Activated CD4-positive, alpha-beta T cell treated with anti-CD3 and anti-CD28 coated beads, Interleukin-2, amount 10 ng/mL, durations not matched to agents 24 days and 14 days (primary cell): ENCODE results near the gene TMEM161B. TPM values are rescaled to one million over a fixed set of nuclear protein-coding genes. Genes with fewer than 3 reads are reported as not detected.
A peak's percentile ranks its signal among the peaks of the same experiment; 100 is the strongest.
"Not testable (repeated sequence)": the region's sequence is repeated elsewhere in the genome, so short reads cannot be mapped to it uniquely, and the experiment has no call there.

Experiments
- DNase-seq: peaks from one replicate; pipeline ENCODE4 v3.0.0; 2022
- H3K27ac Mint-ChIP-seq: one replicate; pipeline ENCODE4 v1.8.0; 2022; ENCODE audit warnings: mild to moderate bottlenecking, mixed read lengths
- H3K27me3 Mint-ChIP-seq: one replicate; pipeline ENCODE4 v1.8.0; 2022; ENCODE audit warnings: mixed read lengths
- H3K36me3 Mint-ChIP-seq: one replicate; pipeline ENCODE4 v1.8.0; 2022; ENCODE audit warnings: low read depth, mild to moderate bottlenecking, mixed read lengths
- H3K4me1 Mint-ChIP-seq: one replicate; pipeline ENCODE4 v1.8.0; 2021; ENCODE audit warnings: mixed read lengths
- H3K4me3 Mint-ChIP-seq: one replicate; pipeline ENCODE4 v1.8.0; 2022; ENCODE audit warnings: mild to moderate bottlenecking, moderate library complexity, mixed read lengths
- H3K9me3 Mint-ChIP-seq: one replicate; pipeline ENCODE4 v1.8.0; 2021; ENCODE audit warnings: mixed read lengths
- intact Hi-C: fragments of 100-400 bp; cut with micrococcal nuclease; formaldehyde crosslinking; loops from one replicate; pipeline ENCODE4 v1.15.1; 2023
- total RNA-seq: library from RNA; stranded (reverse); gene quantifications from 2 replicates; pipeline ENCODE4 v1.2.3, GENCODE V29; 2022

TMEM161B gene
- total RNA-seq, 1 donor from 2014 or later = 30.1 TPM

DNA sequence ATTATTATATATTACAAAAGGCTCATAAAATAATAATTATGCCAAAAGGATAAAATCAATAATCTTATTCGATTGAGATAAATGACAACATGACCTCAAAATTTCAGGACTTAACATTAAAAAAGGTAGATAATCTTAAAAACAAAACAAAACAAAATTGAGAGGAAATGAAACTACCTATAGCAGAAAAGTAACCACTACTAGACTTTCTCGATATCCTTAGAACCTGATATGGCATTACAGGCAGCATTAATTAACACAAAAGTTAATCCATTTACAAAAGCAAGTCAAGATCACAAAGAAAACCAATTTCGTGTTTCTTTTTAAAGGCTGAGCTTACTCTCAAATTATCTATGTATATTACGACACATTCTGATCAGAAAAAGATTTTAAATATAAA lies 29.9 kb downstream of the TMEM161B start:
- H3K36me3 Mint-ChIP-seq = peaks cover 22% of the 10 kb centered on the region
- H3K4me3 Mint-ChIP-seq = no peak overlapping the region
- peaks cover 16% of the 10 kb centered on the region for H3K4me1 Mint-ChIP-seq
- no peaks in the 10 kb centered on the region for H3K9me3 Mint-ChIP-seq
- no peak for DNase-seq
- intact Hi-C loops = no loop called here
- no peak overlapping the region for H3K27ac Mint-ChIP-seq
- no peaks in the 10 kb centered on the region for H3K27me3 Mint-ChIP-seq

DNA sequence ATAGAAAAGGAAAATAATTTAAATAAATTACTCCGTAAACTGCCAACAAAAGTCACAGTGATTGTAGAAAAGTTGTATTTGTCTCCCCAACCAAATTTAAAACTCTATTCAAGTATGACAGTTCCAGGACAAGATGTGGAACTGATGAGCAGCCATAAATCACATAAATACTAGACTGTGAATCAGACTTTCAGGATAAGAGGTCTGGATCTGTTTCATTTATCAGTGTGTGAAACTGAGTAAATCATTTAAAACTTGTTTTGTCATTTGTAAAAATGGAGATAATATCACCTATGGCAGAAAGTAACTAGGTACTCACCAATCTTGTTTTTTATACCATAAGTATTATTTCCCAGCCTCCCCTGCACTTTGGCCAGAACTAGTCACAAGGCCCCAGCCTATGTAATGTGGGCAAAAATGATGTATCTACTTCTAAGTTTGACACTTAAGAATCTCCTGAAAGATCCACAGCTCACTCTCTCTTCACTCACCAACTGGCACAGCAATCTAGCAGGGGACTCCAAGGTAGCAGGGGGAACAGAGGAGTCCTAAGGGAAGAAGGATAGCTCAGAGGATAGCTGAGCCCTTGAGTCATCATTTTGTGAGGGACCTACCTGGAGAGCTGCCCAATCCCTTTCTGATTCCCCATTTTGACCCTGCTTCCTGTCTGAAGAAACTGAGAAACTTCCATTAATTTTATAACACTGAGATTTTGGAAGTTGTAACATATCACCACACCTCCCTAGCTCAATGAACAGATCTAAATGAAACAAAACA lies 31.6 kb downstream of the TMEM161B start:
- peaks cover 12% of the 10 kb centered on the region for H3K4me1 Mint-ChIP-seq
- H3K27ac Mint-ChIP-seq = no peak overlapping the region
- H3K9me3 Mint-ChIP-seq = no peaks in the 10 kb centered on the region
- intact Hi-C loops = no loop called here
- no peak for DNase-seq
- H3K36me3 Mint-ChIP-seq = peaks cover 26% of the 10 kb centered on the region
- no peaks in the 10 kb centered on the region for H3K27me3 Mint-ChIP-seq
- no peak overlapping the region for H3K4me3 Mint-ChIP-seq

GRCh38 chr5:88235828-88236227 lies 32.8 kb downstream of the TMEM161B start:
- peaks cover 24% of the 10 kb centered on the region for H3K36me3 Mint-ChIP-seq
- H3K9me3 Mint-ChIP-seq = no peaks in the 10 kb centered on the region
- no peak for DNase-seq
- intact Hi-C loops = no loop called here
- no peak overlapping the region for H3K4me3 Mint-ChIP-seq
- no peak overlapping the region for H3K27ac Mint-ChIP-seq
- H3K4me1 Mint-ChIP-seq = peaks cover 7% of the 10 kb centered on the region
- H3K27me3 Mint-ChIP-seq = no peaks in the 10 kb centered on the region

GRCh38 chr5:88235346-88235745 lies 33.3 kb downstream of the TMEM161B start:
- Mint-ChIP-seq H3K9me3 (no peaks in the 10 kb centered on the region), H3K4me3 (no peak overlapping the region), H3K4me1 (peaks cover 7% of the 10 kb centered on the region), H3K27me3 (no peaks in the 10 kb centered on the region), H3K27ac (no peak overlapping the region), H3K36me3 (peaks cover 24% of the 10 kb centered on the region)
- DNase-seq = no peak
- intact Hi-C loops = no loop called here

- no peaks in the 10 kb centered on the region for H3K27me3 Mint-ChIP-seq
- H3K27ac Mint-ChIP-seq = no peak overlapping the region
- H3K4me3 Mint-ChIP-seq = no peak overlapping the region
These were observed 38.0 kb downstream of the TMEM161B start for GRCh38 chr5:88230546-88231066.

GRCh38 chr5:88226881-88227450 lies 41.7 kb downstream of the TMEM161B start:
- peaks cover 13% of the 10 kb centered on the region for H3K4me1 Mint-ChIP-seq
- DNase-seq = no peak
- H3K27ac Mint-ChIP-seq = no peak overlapping the region
- H3K9me3 Mint-ChIP-seq = no peaks in the 10 kb centered on the region
- no peak overlapping the region for H3K4me3 Mint-ChIP-seq
- H3K27me3 Mint-ChIP-seq = no peaks in the 10 kb centered on the region
- H3K36me3 Mint-ChIP-seq = peaks cover 17% of the 10 kb centered on the region
- intact Hi-C loops = no loop called here

More at GRCh38 chr5:88230546-88231066, 38.0 kb downstream of the TMEM161B start:
- Mint-ChIP-seq H3K9me3 (no peaks in the 10 kb centered on the region), H3K36me3 (peaks cover 15% of the 10 kb centered on the region), H3K4me1 (peaks cover 10% of the 10 kb centered on the region)
- DNase-seq = no peak
- intact Hi-C loops = no loop called here

- H3K4me3 Mint-ChIP-seq = no peak overlapping the region
- DNase-seq = no peak
- intact Hi-C loops = no loop called here
- H3K36me3 Mint-ChIP-seq = peaks cover 62% of the 10 kb centered on the region
- no peak overlapping the region for H3K27ac Mint-ChIP-seq
- no peaks in the 10 kb centered on the region for H3K27me3 Mint-ChIP-seq
- no peaks in the 10 kb centered on the region for H3K9me3 Mint-ChIP-seq
- no peaks in the 10 kb centered on the region for H3K4me1 Mint-ChIP-seq
These were observed 54.0 kb downstream of the TMEM161B start for GRCh38 chr5:88214655-88215054.

DNA sequence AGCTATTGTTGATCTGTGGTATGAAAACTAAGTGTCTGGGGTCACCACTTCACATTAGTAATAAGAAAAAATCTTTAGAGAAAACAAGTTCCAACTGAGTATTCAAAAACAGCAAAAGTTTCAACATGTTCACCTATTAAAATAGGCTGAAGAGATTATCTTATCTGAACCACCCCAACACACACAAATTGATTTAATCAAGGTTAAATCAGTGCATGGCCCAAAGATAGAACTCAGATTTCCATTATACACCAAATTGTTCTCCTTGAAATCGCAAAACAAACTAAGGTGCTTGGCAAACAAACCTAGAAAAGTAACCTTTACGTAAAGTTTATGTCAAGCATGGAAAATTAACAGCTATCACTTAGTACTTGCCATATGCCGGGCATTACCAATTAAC lies 61.1 kb downstream of the TMEM161B start:
- H3K27ac Mint-ChIP-seq = no peak overlapping the region
- peaks cover 35% of the 10 kb centered on the region for H3K36me3 Mint-ChIP-seq
- peaks cover 8% of the 10 kb centered on the region for H3K4me1 Mint-ChIP-seq
- no peaks in the 10 kb centered on the region for H3K9me3 Mint-ChIP-seq
- no peaks in the 10 kb centered on the region for H3K27me3 Mint-ChIP-seq
- no peak overlapping the region for H3K4me3 Mint-ChIP-seq
- intact Hi-C loops = no loop called here
- DNase-seq = no peak

GRCh38 chr5:88203981-88204750 lies 64.5 kb downstream of the TMEM161B start:
- DNase-seq = peak; percentile 75
- Mint-ChIP-seq H3K27me3 (no peaks in the 10 kb centered on the region), H3K36me3 (peaks cover 37% of the 10 kb centered on the region), H3K4me1 (peaks cover 8% of the 10 kb centered on the region), H3K9me3 (no peaks in the 10 kb centered on the region), H3K4me3 (peak overlapping the region; percentile 50), H3K27ac (peak overlapping the region; percentile 82)
- intact Hi-C loops = loop anchor here (1.0 to 5.0 kb wide), 3 partner anchors 47 to 63 kb away; partner anchors contain the start of gene TMEM161B

DNA sequence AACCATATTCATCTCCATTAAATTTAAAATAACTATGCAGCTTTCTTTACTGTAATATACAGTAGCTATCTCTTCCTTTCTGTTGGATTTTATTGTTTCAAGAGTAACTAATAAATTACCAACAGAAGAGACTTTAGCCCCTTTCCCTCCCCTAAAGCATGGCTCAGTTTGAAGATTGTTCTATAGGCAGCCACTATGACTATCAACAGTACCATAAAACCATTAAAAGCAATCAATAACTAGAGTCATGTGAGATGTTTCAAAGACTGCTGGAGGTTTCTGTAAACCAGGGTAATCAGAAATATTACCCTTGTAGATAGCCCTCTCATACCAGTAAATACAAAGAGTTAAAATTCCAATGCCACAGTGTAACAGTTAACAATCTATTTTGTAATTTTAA lies 73.0 kb downstream of the TMEM161B start:
- Mint-ChIP-seq H3K27me3 (no peaks in the 10 kb centered on the region), H3K4me1 (no peaks in the 10 kb centered on the region), H3K27ac (no peak overlapping the region), H3K4me3 (no peak overlapping the region), H3K9me3 (no peaks in the 10 kb centered on the region), H3K36me3 (peaks cover 46% of the 10 kb centered on the region)
- DNase-seq = no peak
- intact Hi-C loops = no loop called here

- H3K9me3 Mint-ChIP-seq = peaks cover 3% of the 10 kb centered on the region
- H3K27ac Mint-ChIP-seq = no peak overlapping the region
- DNase-seq = no peak
- intact Hi-C loops = no loop called here
- H3K27me3 Mint-ChIP-seq = no peaks in the 10 kb centered on the region
- H3K4me1 Mint-ChIP-seq = no peaks in the 10 kb centered on the region
- H3K36me3 Mint-ChIP-seq = peaks cover 51% of the 10 kb centered on the region
- no peak overlapping the region for H3K4me3 Mint-ChIP-seq
These were observed 74.7 kb downstream of the TMEM161B start for GRCh38 chr5:88193896-88194295.

DNA sequence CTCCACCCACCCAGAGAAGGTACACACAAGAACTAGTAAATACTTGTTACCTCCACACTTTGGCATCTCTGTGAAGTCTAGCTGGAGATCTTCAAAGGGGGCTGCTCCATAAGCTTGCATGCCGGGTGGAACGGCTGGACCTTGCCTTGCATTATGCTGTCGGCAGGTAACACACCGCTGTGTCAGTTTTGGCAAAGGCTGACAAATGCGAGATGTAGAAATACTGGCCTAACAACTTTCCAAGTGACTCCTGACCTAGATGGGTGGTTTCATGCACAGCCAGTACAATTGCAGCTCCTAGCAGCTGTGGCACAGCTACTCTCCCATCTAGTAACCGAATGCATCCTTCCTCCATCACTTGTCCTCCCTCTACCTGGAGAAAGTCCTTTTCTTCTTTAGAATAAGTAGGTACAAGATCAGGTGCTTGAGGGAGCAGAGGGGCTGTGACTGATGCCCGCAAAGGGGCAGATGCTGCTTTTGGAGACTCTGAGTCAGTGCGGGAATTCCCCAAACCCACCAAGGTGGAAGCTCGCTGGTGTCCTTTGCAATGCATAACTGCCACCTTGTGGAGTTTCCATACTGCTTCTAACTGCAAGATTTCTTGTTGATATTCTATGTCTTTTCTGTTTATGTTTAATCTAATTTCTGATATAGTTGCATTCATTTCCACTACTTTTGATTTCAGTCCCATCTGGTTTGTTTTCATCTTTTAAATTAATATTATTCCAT lies 78.4 kb downstream of the TMEM161B start:
- intact Hi-C loops = no loop called here
- no peak for DNase-seq

DNA sequence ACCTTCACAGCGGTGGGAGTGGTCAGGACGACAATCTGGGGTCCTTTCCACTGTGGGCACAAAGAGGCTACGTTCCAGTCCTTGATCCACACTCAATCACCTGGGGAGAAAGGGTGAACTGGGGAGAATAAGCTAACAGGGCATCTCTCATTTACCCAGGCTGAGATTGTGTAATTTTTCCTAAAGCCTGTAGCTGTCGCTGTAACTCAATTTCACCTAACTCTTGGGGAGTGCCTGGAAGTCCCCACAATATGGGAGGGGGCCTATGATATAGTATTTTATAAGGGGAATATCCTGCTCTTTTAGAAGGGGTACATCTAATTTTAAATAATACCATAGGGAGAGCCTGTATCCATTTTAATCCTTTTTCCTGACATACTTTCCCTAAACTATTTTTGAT lies 79.2 kb downstream of the TMEM161B start:
- H3K4me3 Mint-ChIP-seq, H3K27me3 Mint-ChIP-seq, H3K4me1 Mint-ChIP-seq, DNase-seq, intact Hi-C loops, H3K27ac Mint-ChIP-seq, H3K9me3 Mint-ChIP-seq: not testable (repeated sequence)
- H3K36me3 Mint-ChIP-seq = peaks cover 55% of the 10 kb centered on the region

More for the DNA sequence above, 78.4 kb downstream of the TMEM161B start:
- H3K27me3 Mint-ChIP-seq = no peaks in the 10 kb centered on the region
- H3K4me3 Mint-ChIP-seq = no peak overlapping the region
- no peaks in the 10 kb centered on the region for H3K4me1 Mint-ChIP-seq
- H3K36me3 Mint-ChIP-seq = peaks cover 58% of the 10 kb centered on the region
- peaks cover 10% of the 10 kb centered on the region for H3K9me3 Mint-ChIP-seq
- H3K27ac Mint-ChIP-seq = no peak overlapping the region
